Inflammatory macrophage (primary cell): ENCODE data around the gene MGME1.
"Not testable (repeated sequence)": the region's sequence is repeated elsewhere in the genome, so short reads cannot be mapped to it uniquely, and the experiment has no call there.

Source experiments
- DNase-seq, 2 donors: peaks; one replicate each; pipeline ENCODE4 v3.0.0-alpha.2; 2020 to 2022

The MGME1 gene

DNA sequence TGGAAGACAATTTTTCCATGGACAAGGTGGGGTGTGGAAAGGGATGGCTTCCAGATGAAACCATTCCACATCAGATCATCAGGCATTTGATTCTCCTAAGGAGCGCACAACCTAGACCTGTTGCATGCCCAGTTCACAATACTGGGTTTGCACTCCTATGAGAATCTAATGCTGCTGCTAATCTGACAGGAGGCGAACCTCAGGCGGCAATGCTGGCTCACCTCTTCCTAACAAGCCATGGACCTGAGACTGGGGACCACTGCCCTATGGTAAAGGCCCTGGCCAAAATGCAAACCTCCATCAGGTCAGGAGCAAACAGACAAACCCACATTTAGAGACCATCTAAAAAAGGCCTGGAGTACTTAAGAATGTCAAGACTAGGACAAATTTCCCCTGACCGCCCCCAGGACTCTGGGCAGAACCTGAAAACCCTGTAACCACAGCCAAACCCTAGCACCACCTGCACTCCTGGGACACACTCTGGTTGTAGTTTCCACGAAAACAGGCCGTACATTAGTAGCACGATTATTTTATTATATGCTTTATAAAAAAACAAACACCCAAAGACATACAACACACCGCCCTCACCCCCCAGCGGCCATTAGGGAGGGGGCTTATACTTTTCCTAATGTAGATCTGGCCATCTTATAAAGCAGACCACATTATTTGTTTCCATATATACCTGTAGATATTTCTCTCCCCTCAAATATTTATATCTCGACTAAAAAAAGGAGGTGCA, 27.6 kb upstream of the MGME1 start:
- no peak for DNase-seq

DNA sequence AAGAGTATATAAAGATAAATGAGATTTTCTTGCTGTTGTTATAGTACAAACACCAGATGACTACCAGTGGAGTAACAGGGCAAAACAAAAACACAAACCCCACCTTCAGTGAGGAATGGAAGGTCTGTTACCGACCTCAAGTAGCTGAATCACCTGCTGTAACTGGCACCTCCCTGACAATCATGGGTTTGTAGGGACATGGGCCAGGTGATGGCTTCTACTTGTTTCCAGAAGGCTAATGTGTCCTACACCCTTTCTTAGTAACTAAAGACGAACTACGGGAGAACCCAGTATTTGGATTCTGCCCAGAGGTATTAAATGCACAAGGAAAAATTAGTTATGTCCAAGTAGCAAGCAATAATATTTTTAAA, 27.0 kb upstream of the MGME1 start:
- DNase-seq, result no peak

- DNase-seq, result peak in 1 of 2 donors; percentile 22
Observed at GRCh38 chr20:17943343-17943742, 25.5 kb upstream of the MGME1 start.

DNA sequence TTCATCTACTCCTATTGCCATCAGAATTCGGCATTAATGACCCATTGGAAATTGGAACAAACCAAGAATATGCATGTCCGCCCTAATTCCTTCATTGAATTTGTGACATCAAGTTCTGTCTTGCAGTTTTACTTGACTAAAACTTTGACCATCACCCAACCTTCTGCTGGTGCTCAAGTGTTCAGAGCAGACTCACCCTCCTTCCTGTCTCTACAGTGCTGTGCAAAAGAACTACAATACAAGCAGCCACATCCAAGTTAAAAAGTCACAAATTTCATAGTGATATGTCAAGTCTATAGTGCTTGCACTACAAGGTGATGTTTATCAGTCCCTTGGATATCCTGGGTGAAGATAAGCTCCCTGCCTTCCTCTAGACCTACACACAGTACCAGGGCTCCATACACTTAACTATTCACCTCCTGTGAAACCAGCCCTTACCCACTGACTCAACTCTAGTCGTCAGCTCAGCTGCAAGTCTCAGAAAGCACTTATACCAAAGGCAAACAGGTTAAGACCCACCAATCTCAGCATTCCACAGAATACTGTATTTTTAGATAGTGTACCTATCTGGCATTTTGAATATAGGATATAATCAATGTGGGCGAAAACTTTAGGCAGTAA, 23.9 kb upstream of the MGME1 start:
- DNase-seq, result no peak

DNA sequence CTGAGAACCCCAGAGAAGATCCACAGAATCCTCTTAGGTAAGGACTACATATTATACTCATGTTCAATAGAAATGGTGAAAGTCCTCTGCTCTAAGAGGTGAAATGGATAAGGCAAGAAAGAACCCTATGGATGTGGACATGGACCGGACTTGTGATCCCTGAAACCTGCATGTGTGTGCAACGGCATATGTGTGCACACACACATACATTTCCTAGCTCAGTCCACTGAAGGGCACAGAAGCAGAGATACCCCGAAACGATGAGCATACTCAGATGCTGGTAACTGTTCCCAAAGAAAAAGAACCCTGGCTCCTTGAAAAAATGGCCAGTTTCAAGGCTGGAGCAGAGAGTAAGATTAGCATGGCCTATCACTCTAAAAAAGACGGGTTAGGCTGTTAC, 22.8 kb upstream of the MGME1 start:
- no peak for DNase-seq

- DNase-seq, result no peak
Observed at GRCh38 chr20:17946572-17947473, 22.0 kb upstream of the MGME1 start.

GRCh38 chr20:17947474-17947815, 21.4 kb upstream of the MGME1 start:
- no peak for DNase-seq

- no peak for DNase-seq
Observed at GRCh38 chr20:17948442-17948841, 20.4 kb upstream of the MGME1 start.

GRCh38 chr20:17949899-17950298, 18.9 kb upstream of the MGME1 start:
- no peak for DNase-seq

DNA sequence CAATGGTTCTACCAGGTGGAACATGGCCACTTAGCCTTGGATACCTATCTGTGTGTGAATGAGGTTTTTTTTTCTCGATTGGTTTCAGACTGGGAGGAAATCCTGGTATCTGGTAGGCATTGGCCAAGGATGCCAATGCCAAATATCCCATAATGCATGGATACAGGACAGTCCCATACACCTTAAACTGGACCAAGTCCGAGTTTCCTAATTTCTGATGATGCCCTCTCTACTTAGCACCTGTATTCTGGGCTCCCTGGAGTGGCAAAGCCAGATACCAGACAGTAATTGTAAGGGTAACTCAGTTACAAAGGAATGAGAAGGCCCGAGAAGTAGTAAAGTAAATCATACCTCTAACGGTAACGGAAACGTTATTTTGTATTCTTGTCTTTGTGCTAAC, 18.1 kb upstream of the MGME1 start:
- DNase-seq, result no peak

GRCh38 chr20:17951323-17951722, 17.5 kb upstream of the MGME1 start:
- DNase-seq, result no peak

DNA sequence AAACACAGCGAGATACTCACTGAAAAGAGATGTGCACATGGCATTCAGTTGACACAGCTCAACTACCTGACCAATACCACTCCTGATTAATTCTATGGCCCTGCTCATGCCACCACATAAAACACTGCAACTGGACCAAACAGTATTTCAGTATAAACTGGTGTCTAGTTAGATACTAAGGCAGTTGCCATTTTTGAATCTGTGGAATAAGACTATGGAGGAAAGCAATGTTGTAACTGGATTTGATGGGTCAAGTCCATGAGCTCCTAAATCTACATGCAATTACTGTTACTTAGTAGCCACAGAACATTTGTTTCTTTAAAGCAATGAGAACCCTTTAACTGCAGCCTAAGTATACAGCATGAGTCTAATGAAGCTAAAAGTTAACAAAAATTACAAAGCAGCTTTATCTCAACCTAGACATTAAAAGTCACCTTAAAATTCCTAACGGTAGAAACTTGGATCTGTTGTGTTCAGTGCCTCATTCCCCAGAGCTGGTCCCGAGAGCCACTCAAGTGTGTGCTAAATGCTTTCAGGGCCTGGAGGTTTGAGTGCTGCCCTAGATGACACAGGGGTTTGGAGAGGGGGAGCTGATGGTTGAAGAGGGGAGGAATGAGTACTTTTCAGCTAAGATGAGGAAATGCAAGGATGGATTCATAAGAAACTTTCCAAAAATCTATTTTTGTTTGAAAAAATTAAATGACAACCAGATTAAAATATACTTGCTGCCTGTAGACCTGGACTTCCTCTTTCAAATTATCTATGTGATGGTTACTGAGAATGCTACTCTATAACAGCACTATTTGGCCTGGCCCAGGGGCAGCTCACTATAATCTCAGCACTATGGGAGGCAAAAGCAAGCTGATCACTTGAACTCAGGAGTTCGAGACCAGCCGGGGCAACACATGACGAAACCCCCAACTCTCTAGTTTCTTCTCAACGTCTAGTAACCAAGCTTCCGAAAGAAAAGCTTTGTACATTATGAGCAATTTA, 15.8 kb upstream of the MGME1 start:
- DNase-seq, result no peak

DNA sequence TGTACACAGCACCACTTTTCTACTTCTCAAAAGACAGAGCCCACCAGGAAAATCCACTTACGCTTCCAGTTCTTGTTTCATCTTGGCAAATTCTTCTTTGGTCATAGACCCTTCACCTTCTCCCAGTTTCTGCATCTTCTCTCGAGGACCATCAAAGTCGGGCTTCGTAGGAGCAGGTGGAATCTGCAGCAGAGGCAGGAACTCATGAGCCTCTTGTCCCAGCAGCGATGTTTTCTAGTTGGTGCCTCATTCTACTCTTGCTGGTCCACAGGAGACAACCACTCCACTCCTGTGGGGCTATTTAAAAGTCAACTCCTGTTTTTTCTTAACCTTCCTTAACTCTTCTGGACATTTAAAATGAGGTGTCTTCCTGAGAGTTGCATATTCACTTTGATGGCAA, 14.9 kb upstream of the MGME1 start:
- no peak for DNase-seq

DNA sequence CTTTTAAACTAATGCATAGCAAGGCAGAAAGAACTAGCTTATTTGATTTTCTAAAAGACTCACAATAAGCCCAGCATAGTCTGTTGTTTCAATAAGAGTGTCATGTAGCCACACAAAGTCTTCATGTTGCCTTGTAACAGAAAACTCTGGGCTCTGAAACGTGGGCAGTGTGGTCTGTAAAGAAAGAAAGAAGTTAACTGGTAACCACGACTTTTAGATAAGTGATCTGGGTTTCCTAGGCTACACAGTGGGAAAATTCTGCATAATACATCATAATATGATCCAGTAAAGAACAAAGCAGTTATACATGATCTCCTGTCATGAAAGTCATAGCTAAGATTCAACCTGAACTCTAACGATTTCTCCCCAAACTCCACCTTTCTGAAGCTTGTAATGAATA, 13.5 kb upstream of the MGME1 start:
- no peak for DNase-seq

- DNase-seq, result no peak
Observed at GRCh38 chr20:17956099-17956685, 12.6 kb upstream of the MGME1 start.

GRCh38 chr20:17957505-17958363, 11.1 kb upstream of the MGME1 start:
- no peak for DNase-seq

- no peak for DNase-seq
Observed at GRCh38 chr20:17958373-17959256, 10.2 kb upstream of the MGME1 start.

DNA sequence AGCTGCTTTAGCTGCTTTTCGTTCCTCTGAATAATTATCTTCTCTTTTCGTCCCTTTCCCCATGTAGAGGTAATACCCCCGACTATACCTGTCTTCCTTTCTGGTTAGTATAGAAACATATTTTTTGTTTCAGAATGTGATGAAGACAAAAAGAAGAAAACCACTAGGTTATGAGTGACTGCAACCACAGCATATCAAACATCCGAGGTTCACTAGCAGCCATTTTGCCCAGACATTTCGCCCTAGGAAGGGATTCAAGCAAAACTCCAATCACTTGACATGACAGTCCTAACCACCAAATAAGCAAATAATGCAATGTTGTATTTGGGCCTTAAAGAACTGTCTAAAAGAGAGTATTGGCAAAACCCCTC, 9.6 kb upstream of the MGME1 start:
- DNase-seq, result no peak

DNA sequence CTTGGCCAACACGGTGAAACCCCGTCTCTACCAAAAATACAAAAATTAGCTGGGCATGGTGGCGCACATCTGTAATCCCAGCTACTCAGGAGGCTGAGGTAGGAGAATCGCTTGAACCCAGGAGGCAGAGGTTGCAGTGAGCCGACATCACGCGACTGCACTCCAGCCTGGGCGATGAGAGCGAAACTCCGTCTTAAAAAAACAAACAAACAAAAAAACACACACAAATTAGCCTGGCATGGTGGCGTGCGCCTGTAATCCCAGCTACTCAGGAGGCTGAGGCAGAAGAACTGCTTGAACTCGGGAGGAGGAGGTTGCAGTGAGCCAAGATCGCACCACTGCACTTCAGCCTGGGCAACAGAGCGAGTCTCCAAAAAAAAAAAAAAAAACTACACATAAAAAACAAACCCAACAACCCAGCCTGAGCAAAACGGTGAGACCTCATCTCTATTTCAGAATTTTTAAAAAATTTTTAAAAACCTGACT, 8.4 kb upstream of the MGME1 start:
- not testable (repeated sequence) for DNase-seq
